ENCODE data around the gene IL20. TPM values are rescaled to one million over a fixed set of nuclear protein-coding genes. Genes with fewer than 3 reads are reported as not detected.

IL20 gene
- polyA plus RNA-seq, 2 of the 4 experiments (the other 2 are of a cell fraction), result 0.05 TPM; not detected in 1

DNA sequence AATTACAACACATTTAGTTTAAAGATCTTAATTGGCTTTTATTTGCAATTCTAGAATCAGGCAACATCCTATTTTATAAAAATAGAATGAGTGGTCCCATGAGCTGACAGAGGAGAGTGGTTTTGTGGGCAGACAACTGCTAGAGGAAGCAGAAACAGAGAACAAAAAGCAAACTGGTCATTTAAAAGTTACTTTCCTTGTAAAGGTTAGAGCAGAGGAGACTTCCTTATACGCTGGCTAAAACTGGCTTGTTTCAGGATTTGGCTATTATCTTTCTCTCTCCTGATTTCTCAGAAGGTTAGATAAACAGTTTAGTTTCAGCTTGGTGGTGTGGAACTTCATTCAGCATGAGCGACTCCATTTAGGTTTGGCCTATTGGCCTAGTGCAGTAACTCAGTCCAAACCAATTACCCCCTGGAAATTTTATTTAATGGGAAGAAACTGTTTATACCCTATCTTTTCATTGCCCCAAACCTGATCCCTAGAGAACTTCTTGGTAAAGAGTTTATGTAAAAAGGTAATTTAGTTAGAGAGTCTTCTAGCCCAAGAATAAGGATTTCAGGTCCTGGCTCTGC, 32.2 kb upstream of the IL20 start:
- DNase-seq (ENCODE audit: low read depth in 1 of 2, low spot score in 1 of 2), result no peak
- H3K9me3 ChIP-seq, result no peaks in the 10 kb centered on the region
- H3K4me3 ChIP-seq, result no peak overlapping the region
- no peak overlapping the region for H3K27ac ChIP-seq
- no peak for ATAC-seq
- no peak overlapping the region for H3K4me2 ChIP-seq
- H3K4me1 ChIP-seq, result no peaks in the 10 kb centered on the region
- FAIRE-seq, result no peak
- POLR2A ChIA-PET, result no interaction called here
- CTCF ChIA-PET, result interaction anchor here (0.9 to 2.0 kb wide), 5 partner anchors 11 to 354 kb away, joined by 3 to 5 read pairs (median 4); no protein-coding TSS in a partner anchor
- WGBS (ENCODE audit: missing lambda C conversion rate), result 64% methylated on average over 2 of the region's 2 CpGs
- TF ChIP-seq SREBF2 (IDR thresholded peaks at IDR 0.05), result no peak
- TF ChIP-seq ESRRA (IDR thresholded peaks at IDR 0.05; ENCODE audit: borderline replicate concordance, low read length), result no peak
- no peak for TF ChIP-seq JUN (IDR thresholded peaks at IDR 0.05)
- no peak for TF ChIP-seq ATOH8 (CRISPR knock-in tag; IDR thresholded peaks at IDR 0.05; ENCODE audit: low read depth)
- TF ChIP-seq CHD4 (IDR thresholded peaks at IDR 0.05; ENCODE audit: borderline replicate concordance), result no peak
- TF ChIP-seq CHD2 (IDR thresholded peaks at IDR 0.05; ENCODE audit: low read length, partially characterized antibody), result no peak
- no peak for TF ChIP-seq E2F6 (IDR thresholded peaks at IDR 0.05; ENCODE audit: borderline replicate concordance, low read depth)
- TF ChIP-seq HEYL (CRISPR knock-in tag; IDR thresholded peaks at IDR 0.05), result no peak
- no peak for TF ChIP-seq EHF (CRISPR knock-in tag; IDR thresholded peaks at IDR 0.05)
- no peak for TF ChIP-seq CTCF (IDR thresholded peaks at IDR 0.05)
- TF ChIP-seq, protein P1, sequence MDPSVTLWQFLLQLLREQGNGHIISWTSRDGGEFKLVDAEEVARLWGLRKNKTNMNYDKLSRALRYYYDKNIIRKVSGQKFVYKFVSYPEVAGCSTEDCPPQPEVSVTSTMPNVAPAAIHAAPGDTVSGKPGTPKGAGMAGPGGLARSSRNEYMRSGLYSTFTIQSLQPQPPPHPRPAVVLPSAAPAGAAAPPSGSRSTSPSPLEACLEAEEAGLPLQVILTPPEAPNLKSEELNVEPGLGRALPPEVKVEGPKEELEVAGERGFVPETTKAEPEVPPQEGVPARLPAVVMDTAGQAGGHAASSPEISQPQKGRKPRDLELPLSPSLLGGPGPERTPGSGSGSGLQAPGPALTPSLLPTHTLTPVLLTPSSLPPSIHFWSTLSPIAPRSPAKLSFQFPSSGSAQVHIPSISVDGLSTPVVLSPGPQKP (IDR thresholded peaks at IDR 0.05; ENCODE audit: low read depth, low read length), result no peak
- no peak for TF ChIP-seq EHMT2 (IDR thresholded peaks at IDR 0.05; ENCODE audit: low read depth)
- TF ChIP-seq TFCP2L1 (CRISPR knock-in tag; IDR thresholded peaks at IDR 0.05), result no peak
- TF ChIP-seq KDM1A (IDR thresholded peaks at IDR 0.05; ENCODE audit: low read depth), result no peak
- no peak for TF ChIP-seq EP300 (IDR thresholded peaks at IDR 0.05)
- TF ChIP-seq BHLHE40 (IDR thresholded peaks at IDR 0.05; ENCODE audit: low read depth, low read length), result no peak
- TF ChIP-seq CBX8 (IDR thresholded peaks at IDR 0.05), result no peak
- TF ChIP-seq NPAS2 (CRISPR knock-in tag; IDR thresholded peaks at IDR 0.05; ENCODE audit: borderline replicate concordance), result no peak
- TF ChIP-seq, protein P2, sequence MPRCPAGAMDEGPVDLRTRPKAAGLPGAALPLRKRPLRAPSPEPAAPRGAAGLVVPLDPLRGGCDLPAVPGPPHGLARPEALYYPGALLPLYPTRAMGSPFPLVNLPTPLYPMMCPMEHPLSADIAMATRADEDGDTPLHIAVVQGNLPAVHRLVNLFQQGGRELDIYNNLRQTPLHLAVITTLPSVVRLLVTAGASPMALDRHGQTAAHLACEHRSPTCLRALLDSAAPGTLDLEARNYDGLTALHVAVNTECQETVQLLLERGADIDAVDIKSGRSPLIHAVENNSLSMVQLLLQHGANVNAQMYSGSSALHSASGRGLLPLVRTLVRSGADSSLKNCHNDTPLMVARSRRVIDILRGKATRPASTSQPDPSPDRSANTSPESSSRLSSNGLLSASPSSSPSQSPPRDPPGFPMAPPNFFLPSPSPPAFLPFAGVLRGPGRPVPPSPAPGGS (IDR thresholded peaks at IDR 0.05), result no peak
- TF ChIP-seq RNF2 (IDR thresholded peaks at IDR 0.05; ENCODE audit: borderline replicate concordance, low read depth), result no peak

DNA sequence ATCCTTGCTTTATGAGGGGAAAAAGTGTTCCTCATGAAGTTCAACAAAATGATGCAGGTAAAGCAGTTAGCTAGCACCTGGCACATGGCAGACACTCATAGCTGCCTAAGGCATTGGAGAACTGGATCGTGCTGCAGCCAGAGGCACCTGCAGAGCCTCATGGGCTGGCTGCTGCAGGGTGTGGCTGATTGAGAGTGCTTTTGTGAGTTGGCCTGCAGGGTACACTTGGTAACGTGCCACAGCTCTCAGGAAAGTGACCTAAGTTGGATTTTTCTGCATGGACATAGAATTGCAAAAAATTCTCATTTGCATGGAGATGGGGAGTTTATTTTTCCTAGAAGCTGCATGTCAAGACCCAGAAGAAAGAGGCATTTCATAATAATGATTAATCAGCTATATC, 31.6 kb upstream of the IL20 start:
- 19% methylated on average over 2 of the region's 2 CpGs for WGBS (ENCODE audit: missing lambda C conversion rate)
- no peak for DNase-seq (ENCODE audit: low read depth in 1 of 2, low spot score in 1 of 2)
- ChIA-PET POLR2A (no interaction called here), CTCF (interaction anchor here (1.3 kb wide), 1 partner anchor 149 kb away, joined by 4 read pairs; no protein-coding TSS in a partner anchor)
- no peak for FAIRE-seq
- peak; percentile 25 for TF ChIP-seq MAFK (IDR thresholded peaks at IDR 0.05; ENCODE audit: partially characterized antibody)
- TF ChIP-seq FOSL2 (IDR thresholded peaks at IDR 0.05), result no peak
- TF ChIP-seq FOSL2 (CRISPR knock-in tag; IDR thresholded peaks at IDR 0.05), result no peak
- ATAC-seq, result no peak
- no peak overlapping the region for H3K4me3 ChIP-seq
- no peak overlapping the region for H3K4me2 ChIP-seq
- H3K27ac ChIP-seq, result no peak overlapping the region
- H3K4me1 ChIP-seq, result no peaks in the 10 kb centered on the region
- H3K9me3 ChIP-seq, result no peaks in the 10 kb centered on the region
